Skeletal muscle tissue (tissue), 4 donors: Measurements from ENCODE around the gene KRT83. TPM values are rescaled to one million over a fixed set of nuclear protein-coding genes. Genes with fewer than 3 reads are reported as not detected.

Source experiments
- H3K27ac ChIP-seq: one replicate; pipeline ENCODE4 v1.7.0; 2013; ENCODE audit warnings: mild to moderate bottlenecking, low read depth, low read length, inconsistent platforms
- H3K27me3 ChIP-seq, 3 donors: one replicate each; pipeline ENCODE4 v1.7.0; 2013; ENCODE audit warnings: low read length in 3 of 3; ENCODE audit not compliant: control insufficient read depth in 3 of 3, insufficient read depth in 3 of 3
- H3K36me3 ChIP-seq, 3 donors: one replicate each; pipeline ENCODE4 v1.7.0; 2013; ENCODE audit warnings: low read length in 3 of 3; ENCODE audit not compliant: control insufficient read depth in 3 of 3, insufficient read depth in 3 of 3
- H3K4me1 ChIP-seq, 3 donors: one replicate each; pipeline ENCODE4 v1.7.0; 2013; ENCODE audit warnings: low read length in 3 of 3, mild to moderate bottlenecking in 3 of 3; ENCODE audit not compliant: control insufficient read depth in 3 of 3, insufficient read depth in 3 of 3
- H3K4me3 ChIP-seq, 3 donors: one replicate each; pipeline ENCODE4 v1.7.0; 2013; ENCODE audit warnings: low read length in 3 of 3
- H3K9ac ChIP-seq, 3 donors: one replicate each; pipeline ENCODE4 v1.7.0; 2013; ENCODE audit warnings: low read length in 3 of 3, mild to moderate bottlenecking in 3 of 3, moderate library complexity in 2 of 3, low read depth in 1 of 3
- H3K9me3 ChIP-seq, 3 donors: one replicate each; pipeline ENCODE4 v1.7.0; 2013; ENCODE audit warnings: low read length in 3 of 3; ENCODE audit not compliant: control insufficient read depth in 3 of 3
- total RNA-seq: library from RNA; depleted of rRNA; stranded (reverse); fragments of >200 nt; gene quantifications from one replicate; pipeline ENCODE4 v1.2.3, GENCODE V29; 2014
- donor health status: Osteomylitis.

Gene KRT83
- total RNA-seq, 1 donor from 2014 or later: not detected

GRCh38 chr12:52362118-52362726 lies 41.0 kb upstream of the KRT83 start:
- peaks cover 3 to 25% (median 21%) of the 10 kb centered on the region in 3 donors for H3K27me3 ChIP-seq
- no peak overlapping the region for H3K27ac ChIP-seq
- H3K9me3 ChIP-seq: no peaks in the 10 kb centered on the region
- no peak overlapping the region for H3K9ac ChIP-seq
- H3K4me1 ChIP-seq: peaks cover 0 to 10% (median 4%) of the 10 kb centered on the region in 3 donors
- H3K4me3 ChIP-seq: no peak overlapping the region
- H3K36me3 ChIP-seq: no peaks in the 10 kb centered on the region

- Histone ChIP-seq H3K4me3 (no peak overlapping the region), H3K27ac (no peak overlapping the region), H3K27me3 (peaks cover 3 to 26% (median 24%) of the 10 kb centered on the region in 3 donors), H3K9me3 (no peaks in the 10 kb centered on the region), H3K9ac (no peak overlapping the region), H3K36me3 (no peaks in the 10 kb centered on the region), H3K4me1 (peaks cover 0 to 10% (median 4%) of the 10 kb centered on the region in 3 donors)
Observed at GRCh38 chr12:52361553-52361952, 40.4 kb upstream of the KRT83 start.

- H3K36me3 ChIP-seq: no peaks in the 10 kb centered on the region
- H3K4me3 ChIP-seq: no peak overlapping the region
- no peaks in the 10 kb centered on the region for H3K9me3 ChIP-seq
- no peak overlapping the region for H3K9ac ChIP-seq
- no peak overlapping the region for H3K27ac ChIP-seq
- peaks cover 0 to 10% (median 4%) of the 10 kb centered on the region in 3 donors for H3K4me1 ChIP-seq
- peaks cover 3 to 25% (median 24%) of the 10 kb centered on the region in 3 donors for H3K27me3 ChIP-seq
Observed at GRCh38 chr12:52360663-52361271, 39.6 kb upstream of the KRT83 start.

GRCh38 chr12:52360106-52360662 lies 39.0 kb upstream of the KRT83 start:
- Histone ChIP-seq H3K4me3 (no peak overlapping the region), H3K9ac (no peak overlapping the region), H3K9me3 (no peaks in the 10 kb centered on the region), H3K27me3 (peaks cover 3 to 27% (median 22%) of the 10 kb centered on the region in 3 donors), H3K36me3 (no peaks in the 10 kb centered on the region), H3K27ac (no peak overlapping the region), H3K4me1 (peaks cover 0 to 10% (median 4%) of the 10 kb centered on the region in 3 donors)

- H3K4me3 ChIP-seq: no peak overlapping the region
- no peak overlapping the region for H3K27ac ChIP-seq
- H3K9ac ChIP-seq: no peak overlapping the region
- peaks cover 0 to 10% (median 4%) of the 10 kb centered on the region in 3 donors for H3K4me1 ChIP-seq
- peaks cover 3 to 28% (median 23%) of the 10 kb centered on the region in 3 donors for H3K27me3 ChIP-seq
- H3K9me3 ChIP-seq: no peaks in the 10 kb centered on the region
- H3K36me3 ChIP-seq: no peaks in the 10 kb centered on the region
Observed at GRCh38 chr12:52359621-52360061, 38.4 kb upstream of the KRT83 start.

GRCh38 chr12:52358575-52359350 lies 37.6 kb upstream of the KRT83 start:
- Histone ChIP-seq H3K9me3 (no peaks in the 10 kb centered on the region), H3K27ac (no peak overlapping the region), H3K9ac (no peak overlapping the region), H3K27me3 (peaks cover 0 to 27% (median 17%) of the 10 kb centered on the region in 3 donors), H3K36me3 (no peaks in the 10 kb centered on the region), H3K4me1 (peaks cover 0 to 10% (median 4%) of the 10 kb centered on the region in 3 donors), H3K4me3 (no peak overlapping the region)

- Histone ChIP-seq H3K36me3 (no peaks in the 10 kb centered on the region), H3K9me3 (no peaks in the 10 kb centered on the region), H3K4me3 (no peak overlapping the region), H3K27ac (no peak overlapping the region), H3K27me3 (peaks cover 0 to 26% (median 12%) of the 10 kb centered on the region in 3 donors), H3K9ac (no peak overlapping the region), H3K4me1 (peaks cover 0 to 10% (median 4%) of the 10 kb centered on the region in 3 donors)
Observed at GRCh38 chr12:52356762-52357580, 35.8 kb upstream of the KRT83 start.

- no peaks in the 10 kb centered on the region for H3K36me3 ChIP-seq
- H3K4me1 ChIP-seq: peaks cover 0 to 10% (median 4%) of the 10 kb centered on the region in 3 donors
- no peak overlapping the region for H3K4me3 ChIP-seq
- H3K9me3 ChIP-seq: no peaks in the 10 kb centered on the region
- no peak overlapping the region for H3K27ac ChIP-seq
- H3K9ac ChIP-seq: no peak overlapping the region
- H3K27me3 ChIP-seq: peaks cover 0 to 26% (median 13%) of the 10 kb centered on the region in 3 donors
Observed at GRCh38 chr12:52356031-52356761, 35.0 kb upstream of the KRT83 start.

GRCh38 chr12:52355176-52355575 lies 34.0 kb upstream of the KRT83 start:
- Histone ChIP-seq H3K4me1 (peaks cover 0 to under 1% (median 0%) of the 10 kb centered on the region in 3 donors), H3K9ac (no peak overlapping the region), H3K27me3 (peaks cover 0 to 23% (median 17%) of the 10 kb centered on the region in 3 donors), H3K36me3 (no peaks in the 10 kb centered on the region), H3K4me3 (no peak overlapping the region), H3K9me3 (no peaks in the 10 kb centered on the region), H3K27ac (no peak overlapping the region)
